Hepatic stellate cell (primary cell): ENCODE results near the gene COA5.

ENCODE experiments used
- DNase-seq: peaks from one replicate; pipeline ENCODE4 v3.0.0; 2011; ENCODE audit warnings: low spot score

Gene COA5

GRCh38 chr2:98551316-98551715, 57.0 kb downstream of the COA5 start:
- no peak for DNase-seq

GRCh38 chr2:98550165-98550564, 58.1 kb downstream of the COA5 start:
- DNase-seq: no peak
